GM23338 (cell line): ENCODE data around the gene TUBB. TPM values are rescaled to one million over a fixed set of nuclear protein-coding genes. Genes with fewer than 3 reads are reported as not detected.

Experiments
- ATAC-seq: fragments of 200-7000 bp; cut with Tn5 transposase; 3 replicates; pipeline ENCODE4 v1.9.1; 2020
- DNase-seq: peaks from one replicate; pipeline ENCODE4 v3.0.0-alpha.2; 2015; ENCODE audit warnings: low spot score
- H2AFZ ChIP-seq: fragments of 200-600 bp; sonication (generic); 2 replicates; pipeline ENCODE4 v1.8.0; 2016; ENCODE audit warnings: antibody characterized with exemption, mild to moderate bottlenecking, moderate library complexity
- H3F3A ChIP-seq: fragments of 200-600 bp; sonication (generic); replicated peaks from 2 replicates; pipeline ENCODE4 v1.8.0; 2017; ENCODE audit warnings: antibody characterized with exemption, mixed run types, low read depth
- H3K27ac ChIP-seq: fragments of 200-600 bp; sonication (generic); 2 replicates; pipeline ENCODE4 v1.6.1; 2016; ENCODE audit warnings: low read depth
- H3K27me3 ChIP-seq: fragments of 200-600 bp; sonication (generic); 2 replicates; pipeline ENCODE4 v1.8.0; 2016; ENCODE audit warnings: mild to moderate bottlenecking, mixed run types, moderate library complexity; ENCODE audit not compliant: insufficient read depth
- H3K36me3 ChIP-seq: fragments of 200-600 bp; sonication (generic); 2 replicates; pipeline ENCODE4 v1.8.0; 2016; ENCODE audit warnings: mild to moderate bottlenecking; ENCODE audit not compliant: insufficient read depth
- H3K4me1 ChIP-seq: fragments of 200-600 bp; sonication (generic); 2 replicates; pipeline ENCODE4 v1.8.0; 2016; ENCODE audit warnings: mild to moderate bottlenecking, moderate library complexity; ENCODE audit not compliant: insufficient read depth
- H3K4me2 ChIP-seq: fragments of 200-600 bp; sonication (generic); 2 replicates; pipeline ENCODE4 v1.7.1; 2017; ENCODE audit warnings: mixed run types
- H3K4me3 ChIP-seq: fragments of 200-600 bp; sonication (generic); 2 replicates; pipeline ENCODE4 v1.6.1; 2016; ENCODE audit warnings: mixed run types
- H3K79me2 ChIP-seq: fragments of 200-600 bp; sonication (generic); replicated peaks from 2 replicates; pipeline ENCODE4 v1.8.0; 2017; ENCODE audit warnings: mild to moderate bottlenecking; ENCODE audit not compliant: insufficient read depth
- H3K9me2 ChIP-seq: fragments of 200-600 bp; sonication (generic); 2 replicates; pipeline ENCODE4 v1.8.0; 2017; ENCODE audit not compliant: insufficient read depth
- H4K20me1 ChIP-seq: fragments of 200-600 bp; sonication (generic); replicated peaks from 2 replicates; pipeline ENCODE4 v1.8.0; 2017; ENCODE audit warnings: mild to moderate bottlenecking; ENCODE audit not compliant: insufficient read depth
- H3K27ac Mint-ChIP-seq: 2 replicates; pipeline ENCODE4 v1.8.0; 2020; ENCODE audit warnings: inconsistent platforms, mild to moderate bottlenecking, moderate library complexity, mixed read lengths
- H3K27me3 Mint-ChIP-seq: 3 replicates; pipeline ENCODE4 v1.8.0; 2022; ENCODE audit warnings: low read depth, mild to moderate bottlenecking, moderate library complexity, mixed read lengths, inconsistent platforms; ENCODE audit not compliant: insufficient read depth, poor library complexity
- H3K36me3 Mint-ChIP-seq: 3 replicates; pipeline ENCODE4 v1.8.0; 2021; ENCODE audit warnings: low read depth, mild to moderate bottlenecking, inconsistent platforms, moderate library complexity, mixed read lengths
- H3K4me1 Mint-ChIP-seq: 3 replicates; pipeline ENCODE4 v1.8.0; 2020; ENCODE audit warnings: mild to moderate bottlenecking, inconsistent platforms, mixed read lengths
- H3K4me3 Mint-ChIP-seq: 3 replicates; pipeline ENCODE4 v1.8.0; 2021; ENCODE audit warnings: moderate library complexity, mild to moderate bottlenecking, inconsistent platforms, mixed read lengths
- H3K9me3 Mint-ChIP-seq: 3 replicates; pipeline ENCODE4 v1.8.0; 2020; ENCODE audit warnings: moderate library complexity, mild to moderate bottlenecking, inconsistent platforms, mixed read lengths
- CREB1 ChIP-seq: fragments of 250-450 bp; sonication (Bioruptor Pico); IDR thresholded peaks from 2 replicates; pipeline ENCODE4 v1.5.0; 2020; ENCODE audit warnings: low read depth, mild to moderate bottlenecking, moderate library complexity
- EZH2 ChIP-seq: fragments of 200-600 bp; sonication (generic); IDR thresholded peaks from one replicate; pipeline ENCODE4 v1.8.0; 2017; ENCODE audit warnings: antibody characterized with exemption, mild to moderate bottlenecking, low read depth; ENCODE audit not compliant: unreplicated experiment
- EZH2phosphoT487 ChIP-seq: fragments of 200-600 bp; sonication (generic); IDR thresholded peaks from one replicate; pipeline ENCODE4 v1.8.1; 2018; ENCODE audit warnings: antibody characterized with exemption; ENCODE audit not compliant: unreplicated experiment
- JUNB ChIP-seq: IDR thresholded peaks from one replicate; pipeline ENCODE4 v1.6.1; 2016; ENCODE audit warnings: antibody characterized with exemption; ENCODE audit not compliant: unreplicated experiment
- NANOG ChIP-seq: IDR thresholded peaks from 2 replicates; pipeline ENCODE4 v1.6.1; 2016; ENCODE audit warnings: antibody characterized with exemption, borderline replicate concordance
- POLR2AphosphoS5 ChIP-seq: IDR thresholded peaks from 2 replicates; pipeline ENCODE4 v1.6.1; 2016; ENCODE audit warnings: antibody characterized with exemption, low read depth
- STAT1 ChIP-seq: IDR thresholded peaks from one replicate; pipeline ENCODE4 v1.6.1; 2016; ENCODE audit warnings: antibody characterized with exemption; ENCODE audit not compliant: unreplicated experiment
- ZNF114 ChIP-seq: fragments of 250-450 bp; sonication (Bioruptor Pico); IDR thresholded peaks from 2 replicates; pipeline ENCODE4 v1.5.0; 2020; ENCODE audit warnings: mild to moderate bottlenecking, moderate library complexity
- ZNF331 ChIP-seq: fragments of 250-450 bp; sonication (Bioruptor Pico); IDR thresholded peaks from 2 replicates; pipeline ENCODE4 v1.5.0; 2020; ENCODE audit warnings: low read depth, mild to moderate bottlenecking, moderate library complexity
- polyA plus RNA-seq: library from polyadenylated mRNA; unstranded; fragments of >200 nt; fragmentation: Nextera tagmentation; extraction: Ambion mirVana; gene quantifications from 2 replicates; pipeline ENCODE4 v1.2.1, GENCODE V29; 2016
- total RNA-seq: library from RNA; depleted of rRNA; stranded (reverse); fragments of >200 nt; shearing (Covaris generic); gene quantifications from 2 replicates; pipeline ENCODE4 v1.2.3, GENCODE V29; 2014
- TF ChIP-seq, protein P1 (sequence below): fragments of 250-450 bp; sonication (Bioruptor Pico); IDR thresholded peaks from 2 replicates; pipeline ENCODE4 v1.5.0; 2020; ENCODE audit warnings: mild to moderate bottlenecking, moderate library complexity
- TF ChIP-seq, protein P2 (sequence below), 2 experiments: fragments of 200-600 bp in 1 of 2; sonication (generic) in 1 of 2; conservative IDR thresholded peaks; 2 replicates each; pipeline versions ENCODE4 v1.5.1 to v1.6.1; 2016 to 2017; ENCODE audit warnings: antibody characterized with exemption in 2 of 2, low read depth in 2 of 2, mild to moderate bottlenecking in 2 of 2, moderate library complexity in 1 of 2
- TF ChIP-seq, protein P3 (sequence below): IDR thresholded peaks from 2 replicates; pipeline ENCODE4 v1.6.1; 2016; ENCODE audit warnings: antibody characterized with exemption
- TF ChIP-seq, protein P4 (sequence below): IDR thresholded peaks from one replicate; pipeline ENCODE4 v1.6.1; 2018; ENCODE audit warnings: antibody characterized with exemption; ENCODE audit not compliant: unreplicated experiment

Gene TUBB
- total and polyA plus RNA-seq, 2 experiments from 2014 or later, result 1,041 to 1,704 TPM

DNA sequence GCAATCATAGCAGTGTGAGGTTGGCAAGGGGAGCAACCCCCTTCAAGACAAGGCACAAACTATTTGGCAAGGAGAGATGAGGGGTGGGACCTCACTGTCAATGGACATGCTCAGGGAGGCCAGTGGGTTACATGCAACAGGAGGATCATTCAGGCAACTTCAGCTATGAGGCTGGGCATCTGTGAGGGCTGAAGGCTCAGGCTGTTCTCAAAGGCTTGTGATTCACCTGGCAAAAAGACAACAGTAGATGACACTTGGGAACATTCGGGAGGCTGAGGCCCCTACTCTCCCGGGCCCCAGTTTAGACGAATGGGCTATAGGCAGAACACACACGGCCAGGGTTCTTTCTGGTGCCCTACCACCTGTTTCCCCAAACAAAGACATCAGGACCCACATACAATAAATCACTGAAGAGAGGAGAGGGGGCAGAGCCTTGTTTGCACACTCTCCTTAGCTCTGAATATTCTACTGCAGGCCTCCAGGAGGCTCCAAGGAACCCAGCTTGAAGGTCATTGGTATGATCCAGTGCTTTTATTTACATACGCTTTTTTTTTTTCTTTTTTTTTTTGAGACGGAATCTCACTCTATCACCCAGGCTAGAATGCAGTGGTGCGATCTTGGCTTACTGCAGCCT lies 7.9 kb downstream of the TUBB start:
- H3K9me2 ChIP-seq, result no peaks in the 10 kb centered on the region
- peak overlapping the region; percentile 63 for H3K27ac ChIP-seq
- no peak overlapping the region for H3K4me3 ChIP-seq
- ATAC-seq, result no peak
- Mint-ChIP-seq H3K36me3 (peaks cover 71% of the 10 kb centered on the region), H3K4me1 (peaks cover 24% of the 10 kb centered on the region), H3K27ac (peak overlapping the region; percentile 67; the same call in 1 of the 2 replicates), H3K27me3 (peaks cover 36% of the 10 kb centered on the region), H3K4me3 (no peak overlapping the region), H3K9me3 (no peaks in the 10 kb centered on the region; the same call in 2 of the 3 replicates)
- DNase-seq, result no peak
- peaks cover 9% of the 10 kb centered on the region for H3K79me2 ChIP-seq
- H4K20me1 ChIP-seq, result peaks cover 30% of the 10 kb centered on the region
- no peaks in the 10 kb centered on the region for H3K27me3 ChIP-seq
- no peak for TF ChIP-seq POLR2AphosphoS5
- TF ChIP-seq STAT1, result no peak
- TF ChIP-seq JUNB, result no peak
- no peak for TF ChIP-seq CREB1 (CRISPR knock-in tag)
- no peak for TF ChIP-seq ZNF331 (CRISPR knock-in tag)
- no peak for TF ChIP-seq EZH2phosphoT487
- TF ChIP-seq NANOG, result no peak
- TF ChIP-seq, protein P1, sequence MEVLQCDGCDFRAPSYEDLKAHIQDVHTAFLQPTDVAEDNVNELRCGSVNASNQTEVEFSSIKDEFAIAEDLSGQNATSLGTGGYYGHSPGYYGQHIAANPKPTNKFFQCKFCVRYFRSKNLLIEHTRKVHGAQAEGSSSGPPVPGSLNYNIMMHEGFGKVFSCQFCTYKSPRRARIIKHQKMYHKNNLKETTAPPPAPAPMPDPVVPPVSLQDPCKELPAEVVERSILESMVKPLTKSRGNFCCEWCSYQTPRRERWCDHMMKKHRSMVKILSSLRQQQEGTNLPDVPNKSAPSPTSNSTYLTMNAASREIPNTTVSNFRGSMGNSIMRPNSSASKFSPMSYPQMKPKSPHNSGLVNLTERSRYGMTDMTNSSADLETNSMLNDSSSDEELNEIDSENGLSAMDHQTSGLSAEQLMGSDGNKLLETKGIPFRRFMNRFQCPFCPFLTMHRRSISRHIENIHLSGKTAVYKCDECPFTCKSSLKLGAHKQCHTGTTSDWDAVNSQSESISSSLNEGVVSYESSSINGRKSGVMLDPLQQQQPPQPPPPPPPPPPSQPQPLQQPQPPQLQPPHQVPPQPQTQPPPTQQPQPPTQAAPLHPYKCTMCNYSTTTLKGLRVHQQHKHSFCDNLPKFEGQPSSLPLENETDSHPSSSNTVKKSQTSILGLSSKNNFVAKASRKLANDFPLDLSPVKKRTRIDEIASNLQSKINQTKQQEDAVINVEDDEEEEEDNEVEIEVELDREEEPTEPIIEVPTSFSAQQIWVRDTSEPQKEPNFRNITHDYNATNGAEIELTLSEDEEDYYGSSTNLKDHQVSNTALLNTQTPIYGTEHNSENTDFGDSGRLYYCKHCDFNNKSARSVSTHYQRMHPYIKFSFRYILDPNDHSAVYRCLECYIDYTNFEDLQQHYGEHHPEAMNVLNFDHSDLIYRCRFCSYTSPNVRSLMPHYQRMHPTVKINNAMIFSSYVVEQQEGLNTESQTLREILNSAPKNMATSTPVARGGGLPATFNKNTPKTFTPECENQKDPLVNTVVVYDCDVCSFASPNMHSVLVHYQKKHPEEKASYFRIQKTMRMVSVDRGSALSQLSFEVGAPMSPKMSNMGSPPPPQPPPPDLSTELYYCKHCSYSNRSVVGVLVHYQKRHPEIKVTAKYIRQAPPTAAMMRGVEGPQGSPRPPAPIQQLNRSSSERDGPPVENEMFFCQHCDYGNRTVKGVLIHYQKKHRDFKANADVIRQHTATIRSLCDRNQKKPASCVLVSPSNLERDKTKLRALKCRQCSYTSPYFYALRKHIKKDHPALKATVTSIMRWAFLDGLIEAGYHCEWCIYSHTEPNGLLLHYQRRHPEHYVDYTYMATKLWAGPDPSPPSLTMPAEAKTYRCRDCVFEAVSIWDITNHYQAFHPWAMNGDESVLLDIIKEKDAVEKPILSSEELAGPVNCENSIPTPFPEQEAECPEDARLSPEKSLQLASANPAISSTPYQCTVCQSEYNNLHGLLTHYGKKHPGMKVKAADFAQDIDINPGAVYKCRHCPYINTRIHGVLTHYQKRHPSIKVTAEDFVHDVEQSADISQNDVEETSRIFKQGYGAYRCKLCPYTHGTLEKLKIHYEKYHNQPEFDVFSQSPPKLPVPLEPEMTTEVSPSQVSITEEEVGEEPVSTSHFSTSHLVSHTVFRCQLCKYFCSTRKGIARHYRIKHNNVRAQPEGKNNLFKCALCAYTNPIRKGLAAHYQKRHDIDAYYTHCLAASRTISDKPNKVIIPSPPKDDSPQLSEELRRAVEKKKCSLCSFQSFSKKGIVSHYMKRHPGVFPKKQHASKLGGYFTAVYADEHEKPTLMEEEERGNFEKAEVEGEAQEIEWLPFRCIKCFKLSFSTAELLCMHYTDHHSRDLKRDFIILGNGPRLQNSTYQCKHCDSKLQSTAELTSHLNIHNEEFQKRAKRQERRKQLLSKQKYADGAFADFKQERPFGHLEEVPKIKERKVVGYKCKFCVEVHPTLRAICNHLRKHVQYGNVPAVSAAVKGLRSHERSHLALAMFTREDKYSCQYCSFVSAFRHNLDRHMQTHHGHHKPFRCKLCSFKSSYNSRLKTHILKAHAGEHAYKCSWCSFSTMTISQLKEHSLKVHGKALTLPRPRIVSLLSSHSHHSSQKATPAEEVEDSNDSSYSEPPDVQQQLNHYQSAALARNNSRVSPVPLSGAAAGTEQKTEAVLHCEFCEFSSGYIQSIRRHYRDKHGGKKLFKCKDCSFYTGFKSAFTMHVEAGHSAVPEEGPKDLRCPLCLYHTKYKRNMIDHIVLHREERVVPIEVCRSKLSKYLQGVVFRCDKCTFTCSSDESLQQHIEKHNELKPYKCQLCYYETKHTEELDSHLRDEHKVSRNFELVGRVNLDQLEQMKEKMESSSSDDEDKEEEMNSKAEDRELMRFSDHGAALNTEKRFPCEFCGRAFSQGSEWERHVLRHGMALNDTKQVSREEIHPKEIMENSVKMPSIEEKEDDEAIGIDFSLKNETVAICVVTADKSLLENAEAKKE (CRISPR knock-in tag), result no peak
- TF ChIP-seq, protein P2, sequence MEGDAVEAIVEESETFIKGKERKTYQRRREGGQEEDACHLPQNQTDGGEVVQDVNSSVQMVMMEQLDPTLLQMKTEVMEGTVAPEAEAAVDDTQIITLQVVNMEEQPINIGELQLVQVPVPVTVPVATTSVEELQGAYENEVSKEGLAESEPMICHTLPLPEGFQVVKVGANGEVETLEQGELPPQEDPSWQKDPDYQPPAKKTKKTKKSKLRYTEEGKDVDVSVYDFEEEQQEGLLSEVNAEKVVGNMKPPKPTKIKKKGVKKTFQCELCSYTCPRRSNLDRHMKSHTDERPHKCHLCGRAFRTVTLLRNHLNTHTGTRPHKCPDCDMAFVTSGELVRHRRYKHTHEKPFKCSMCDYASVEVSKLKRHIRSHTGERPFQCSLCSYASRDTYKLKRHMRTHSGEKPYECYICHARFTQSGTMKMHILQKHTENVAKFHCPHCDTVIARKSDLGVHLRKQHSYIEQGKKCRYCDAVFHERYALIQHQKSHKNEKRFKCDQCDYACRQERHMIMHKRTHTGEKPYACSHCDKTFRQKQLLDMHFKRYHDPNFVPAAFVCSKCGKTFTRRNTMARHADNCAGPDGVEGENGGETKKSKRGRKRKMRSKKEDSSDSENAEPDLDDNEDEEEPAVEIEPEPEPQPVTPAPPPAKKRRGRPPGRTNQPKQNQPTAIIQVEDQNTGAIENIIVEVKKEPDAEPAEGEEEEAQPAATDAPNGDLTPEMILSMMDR (conservative IDR thresholded peaks at IDR 0.05; ENCODE audit: low read depth in 2 of 2), result no peak
- TF ChIP-seq, protein P3, sequence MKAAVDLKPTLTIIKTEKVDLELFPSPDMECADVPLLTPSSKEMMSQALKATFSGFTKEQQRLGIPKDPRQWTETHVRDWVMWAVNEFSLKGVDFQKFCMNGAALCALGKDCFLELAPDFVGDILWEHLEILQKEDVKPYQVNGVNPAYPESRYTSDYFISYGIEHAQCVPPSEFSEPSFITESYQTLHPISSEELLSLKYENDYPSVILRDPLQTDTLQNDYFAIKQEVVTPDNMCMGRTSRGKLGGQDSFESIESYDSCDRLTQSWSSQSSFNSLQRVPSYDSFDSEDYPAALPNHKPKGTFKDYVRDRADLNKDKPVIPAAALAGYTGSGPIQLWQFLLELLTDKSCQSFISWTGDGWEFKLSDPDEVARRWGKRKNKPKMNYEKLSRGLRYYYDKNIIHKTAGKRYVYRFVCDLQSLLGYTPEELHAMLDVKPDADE, result no peak
- TF ChIP-seq ZNF114 (CRISPR knock-in tag), result no peak
- TF ChIP-seq, protein P4, sequence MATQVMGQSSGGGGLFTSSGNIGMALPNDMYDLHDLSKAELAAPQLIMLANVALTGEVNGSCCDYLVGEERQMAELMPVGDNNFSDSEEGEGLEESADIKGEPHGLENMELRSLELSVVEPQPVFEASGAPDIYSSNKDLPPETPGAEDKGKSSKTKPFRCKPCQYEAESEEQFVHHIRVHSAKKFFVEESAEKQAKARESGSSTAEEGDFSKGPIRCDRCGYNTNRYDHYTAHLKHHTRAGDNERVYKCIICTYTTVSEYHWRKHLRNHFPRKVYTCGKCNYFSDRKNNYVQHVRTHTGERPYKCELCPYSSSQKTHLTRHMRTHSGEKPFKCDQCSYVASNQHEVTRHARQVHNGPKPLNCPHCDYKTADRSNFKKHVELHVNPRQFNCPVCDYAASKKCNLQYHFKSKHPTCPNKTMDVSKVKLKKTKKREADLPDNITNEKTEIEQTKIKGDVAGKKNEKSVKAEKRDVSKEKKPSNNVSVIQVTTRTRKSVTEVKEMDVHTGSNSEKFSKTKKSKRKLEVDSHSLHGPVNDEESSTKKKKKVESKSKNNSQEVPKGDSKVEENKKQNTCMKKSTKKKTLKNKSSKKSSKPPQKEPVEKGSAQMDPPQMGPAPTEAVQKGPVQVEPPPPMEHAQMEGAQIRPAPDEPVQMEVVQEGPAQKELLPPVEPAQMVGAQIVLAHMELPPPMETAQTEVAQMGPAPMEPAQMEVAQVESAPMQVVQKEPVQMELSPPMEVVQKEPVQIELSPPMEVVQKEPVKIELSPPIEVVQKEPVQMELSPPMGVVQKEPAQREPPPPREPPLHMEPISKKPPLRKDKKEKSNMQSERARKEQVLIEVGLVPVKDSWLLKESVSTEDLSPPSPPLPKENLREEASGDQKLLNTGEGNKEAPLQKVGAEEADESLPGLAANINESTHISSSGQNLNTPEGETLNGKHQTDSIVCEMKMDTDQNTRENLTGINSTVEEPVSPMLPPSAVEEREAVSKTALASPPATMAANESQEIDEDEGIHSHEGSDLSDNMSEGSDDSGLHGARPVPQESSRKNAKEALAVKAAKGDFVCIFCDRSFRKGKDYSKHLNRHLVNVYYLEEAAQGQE, result no peak
- TF ChIP-seq EZH2, result no peak
- no peak overlapping the region for H3K4me2 ChIP-seq
- peaks cover 28% of the 10 kb centered on the region for H3K36me3 ChIP-seq
- H2AFZ ChIP-seq, result no peak overlapping the region
- H3F3A ChIP-seq, result peaks cover 65% of the 10 kb centered on the region
- peaks cover 2% of the 10 kb centered on the region; the same call in 1 of the 2 replicates for H3K4me1 ChIP-seq
